Pons (tissue), 1 donor: Measurements from ENCODE around the gene INPP5B.
"Not testable (repeated sequence)": the region's sequence is repeated elsewhere in the genome, so short reads cannot be mapped to it uniquely, and the experiment has no call there.

Source experiments
- DNase-seq: peaks from one replicate; pipeline ENCODE4 v3.0.0-alpha.2; 2016; ENCODE audit warnings: low spot score

Gene INPP5B

DNA sequence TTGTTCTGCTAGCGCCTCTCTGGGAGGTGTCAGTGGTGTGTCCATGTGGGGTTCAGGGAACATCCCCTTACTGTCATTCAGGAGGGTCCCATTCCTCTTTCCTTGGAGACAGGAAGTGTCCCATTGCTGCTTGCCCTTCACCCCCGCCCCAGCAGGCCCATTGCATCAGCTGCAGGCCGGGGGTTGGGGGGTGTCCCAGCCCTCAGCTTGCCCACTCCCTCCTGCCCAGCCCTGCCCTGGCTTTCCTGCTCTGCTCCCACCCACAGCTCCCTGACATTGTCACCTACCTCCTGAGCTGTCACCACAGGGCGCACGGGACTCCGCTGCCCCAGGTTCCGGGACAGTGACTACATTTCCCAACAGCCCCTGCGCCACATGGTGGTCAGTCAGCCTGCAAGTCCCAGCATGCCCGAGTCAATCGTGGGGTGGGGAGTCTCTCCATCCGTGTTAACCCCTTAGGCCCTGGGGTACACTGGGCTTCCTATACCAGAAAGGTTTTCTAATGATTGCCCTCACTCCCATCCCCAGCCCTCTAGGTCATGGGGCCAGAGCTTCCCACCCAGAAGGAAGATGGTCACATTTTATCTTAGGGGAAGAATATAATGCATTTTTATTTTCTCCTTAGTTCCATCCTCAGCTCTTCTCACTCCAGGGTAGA is at the start of gene INPP5B:
Gene INPP5B, minus strand, starts transcription at position 351 of the 658 bp plus-strand sequence. CDS start 745 bp downstream, outside the sequence.
- peak; percentile 93 for DNase-seq

DNA sequence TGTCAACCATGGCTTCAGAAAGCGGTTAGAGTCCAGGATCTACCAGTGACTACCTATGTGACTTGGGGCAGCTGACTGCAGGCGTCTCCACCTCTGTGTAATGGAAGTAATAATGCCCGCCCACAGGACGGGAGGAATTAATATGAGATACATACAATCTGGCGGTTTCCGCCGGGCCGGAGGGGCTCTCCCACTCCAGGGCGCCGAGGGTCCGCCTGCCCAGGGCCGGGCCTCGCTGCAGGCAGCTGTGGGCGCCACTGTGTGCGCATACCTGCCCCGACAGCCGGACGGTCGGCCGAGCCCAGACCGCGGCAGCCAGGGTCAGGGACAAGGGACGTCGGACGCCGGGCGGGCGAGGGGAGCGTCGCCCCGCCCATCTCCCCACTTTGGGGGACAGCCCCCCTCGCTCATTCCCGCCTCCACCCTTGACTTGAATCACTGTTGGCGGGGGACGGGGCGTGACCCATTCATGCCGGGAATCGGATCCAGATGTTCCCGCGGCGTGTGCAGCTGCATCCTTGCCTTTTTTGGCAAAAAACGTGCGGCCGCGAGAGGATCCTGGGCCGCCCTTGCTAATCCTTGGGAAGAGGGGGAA is 49.0 kb upstream of the INPP5B start:
- no peak for DNase-seq

DNA sequence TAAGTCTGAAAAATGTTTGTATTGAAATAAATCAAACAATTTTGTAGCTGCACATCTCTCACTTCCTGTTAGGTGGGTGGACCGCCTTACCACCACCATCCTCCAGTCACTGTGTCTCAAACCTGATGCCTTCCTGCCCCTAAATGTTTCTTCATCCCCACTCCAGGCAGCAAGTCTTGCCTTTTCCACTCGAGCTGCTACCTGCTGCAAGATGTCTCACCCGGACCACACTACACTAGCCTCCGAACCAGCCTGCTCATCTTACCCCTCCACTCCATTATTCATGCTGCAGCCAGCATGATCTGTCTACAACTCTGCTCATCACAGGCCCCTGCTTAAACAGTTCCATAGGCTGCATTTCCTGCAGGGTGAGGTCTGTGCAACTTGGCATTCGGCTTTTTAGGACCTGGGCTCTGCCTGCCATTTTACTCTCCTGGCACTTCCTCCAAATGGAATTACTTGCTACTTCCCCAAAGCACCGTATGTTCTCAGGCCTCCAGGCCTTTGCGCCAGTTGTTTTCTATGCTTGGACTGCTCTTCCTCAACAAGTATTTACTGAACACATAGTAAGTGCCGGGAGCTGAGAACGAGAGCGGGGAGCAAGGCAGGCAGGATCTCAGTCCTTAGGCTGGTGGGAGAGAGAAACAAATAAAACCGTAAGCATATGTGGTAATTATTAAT is 48.2 kb upstream of the INPP5B start:
- DNase-seq, result no peak

DNA sequence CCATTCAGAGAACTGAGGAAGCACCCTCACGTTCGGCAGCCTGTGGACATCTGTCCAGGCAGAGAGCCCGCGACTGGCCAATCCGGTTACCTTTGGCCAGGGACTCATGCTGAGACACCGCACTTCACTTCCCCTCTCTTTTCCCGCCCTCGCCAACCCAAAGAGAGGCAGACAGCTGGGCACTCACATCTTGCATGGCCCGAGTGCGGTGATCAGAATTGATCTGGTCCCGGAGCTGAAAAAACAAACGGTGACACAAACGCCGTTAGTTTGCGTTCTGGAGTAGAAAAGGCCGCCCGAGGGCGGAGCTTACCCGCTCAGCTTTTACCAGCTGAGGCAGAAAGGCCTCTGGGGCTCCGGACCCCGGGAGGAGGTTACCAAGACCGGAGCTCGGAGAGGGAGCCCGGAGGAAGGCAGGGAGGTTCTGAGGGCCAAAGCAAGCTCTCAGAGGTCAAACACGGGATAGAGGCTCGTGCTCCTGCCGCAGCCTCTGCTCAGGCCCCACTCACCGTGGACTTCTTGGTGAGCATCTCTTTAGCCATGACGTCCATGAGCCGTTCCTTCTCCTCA is 42.6 kb upstream of the INPP5B start:
- no peak for DNase-seq

DNA sequence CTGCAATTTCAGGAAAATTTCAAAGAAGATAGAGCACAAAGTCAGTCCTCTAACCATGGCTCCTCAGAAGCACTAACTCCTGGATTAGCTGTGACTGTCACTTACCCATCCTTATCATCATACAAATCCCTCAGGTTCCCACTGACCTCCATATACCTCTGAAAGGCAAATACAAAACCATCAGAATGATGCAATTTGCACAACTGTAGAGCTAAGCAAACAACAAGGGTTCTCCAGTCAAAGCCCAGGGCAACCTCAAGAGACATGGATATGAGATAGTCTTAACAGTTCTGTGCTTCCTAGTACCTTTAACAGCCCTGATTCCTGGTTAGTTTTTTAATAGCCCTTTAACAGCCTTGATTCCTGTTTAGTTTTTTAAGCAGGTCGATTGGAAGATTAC is 40.8 kb upstream of the INPP5B start:
- no peak for DNase-seq

DNA sequence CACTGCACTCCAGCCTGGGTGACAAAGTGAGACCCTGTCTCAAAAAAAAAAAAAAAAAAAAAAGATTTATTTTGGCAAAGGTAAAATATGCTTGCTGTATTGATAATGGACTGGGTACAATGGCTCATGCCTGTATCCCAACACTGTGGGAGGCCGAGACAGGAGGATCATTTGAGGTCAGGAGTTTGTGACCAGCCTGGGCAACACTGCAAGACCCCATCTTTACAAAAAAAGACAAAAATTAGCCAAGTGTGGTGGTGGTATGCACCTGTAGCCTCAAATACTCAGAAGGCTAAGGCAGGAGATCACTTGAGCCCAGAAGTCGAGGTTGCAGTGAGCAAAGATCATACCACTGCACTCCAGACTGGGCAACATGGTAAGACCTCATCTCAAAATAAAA is 36.7 kb upstream of the INPP5B start:
- DNase-seq, result no peak

DNA sequence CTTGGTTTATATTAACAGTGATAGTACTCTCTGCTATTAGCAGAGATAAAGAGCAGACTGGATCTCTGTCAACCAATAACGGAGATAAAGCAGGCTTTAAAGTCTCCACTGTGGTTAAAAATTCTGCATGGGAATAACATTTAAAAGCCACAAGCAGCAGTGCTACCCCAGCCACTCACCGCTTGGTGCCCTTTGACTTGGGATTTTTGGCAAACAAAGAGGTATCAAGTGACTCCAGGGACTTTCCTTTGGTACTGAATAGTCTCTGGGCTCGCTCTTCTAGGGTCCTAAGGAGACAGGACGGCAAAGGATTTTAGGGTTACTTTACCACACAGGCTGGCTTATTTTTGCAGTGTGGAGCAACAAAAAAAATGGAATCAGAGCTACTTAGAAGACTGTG is 31.7 kb upstream of the INPP5B start:
- DNase-seq, result no peak

DNA sequence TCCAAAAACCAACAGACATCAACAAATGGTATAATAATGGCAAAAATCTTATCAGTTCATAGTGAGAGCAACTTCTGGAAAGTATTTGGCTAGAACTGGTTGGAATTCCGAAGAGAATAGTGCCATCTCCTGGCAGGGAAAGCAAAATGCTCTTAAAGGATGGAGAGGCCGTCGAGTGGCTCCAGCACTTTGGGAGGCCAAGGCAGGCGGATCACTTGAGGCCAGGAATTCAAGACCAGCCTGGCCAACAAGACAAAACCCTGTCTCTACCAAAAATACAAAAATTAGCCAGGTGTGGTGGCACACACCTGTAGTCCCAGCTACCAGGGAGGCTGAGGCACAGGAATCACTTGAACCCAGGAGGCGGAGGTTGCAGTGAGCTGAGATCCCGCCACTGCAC is 28.2 kb upstream of the INPP5B start:
- peak; percentile 56 for DNase-seq

DNA sequence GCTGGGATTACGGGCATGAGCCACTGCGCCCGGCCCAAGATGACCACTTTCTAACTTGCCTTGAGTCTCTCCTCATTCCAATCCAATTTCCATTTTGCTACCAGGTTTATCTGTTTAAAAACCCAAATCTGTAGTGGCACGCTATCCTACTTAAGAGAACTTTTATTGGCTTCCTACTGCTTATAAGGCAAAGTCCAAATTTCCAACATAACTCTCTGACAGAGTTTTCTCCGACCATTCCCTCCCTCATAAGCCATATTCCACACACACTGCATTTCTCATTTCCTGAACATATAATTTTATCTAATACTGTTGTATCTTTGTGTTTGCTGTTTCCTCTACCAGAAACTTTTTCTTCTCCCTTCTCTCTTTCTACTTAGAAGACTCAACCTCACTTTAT is 27.7 kb upstream of the INPP5B start:
- no peak for DNase-seq

DNA sequence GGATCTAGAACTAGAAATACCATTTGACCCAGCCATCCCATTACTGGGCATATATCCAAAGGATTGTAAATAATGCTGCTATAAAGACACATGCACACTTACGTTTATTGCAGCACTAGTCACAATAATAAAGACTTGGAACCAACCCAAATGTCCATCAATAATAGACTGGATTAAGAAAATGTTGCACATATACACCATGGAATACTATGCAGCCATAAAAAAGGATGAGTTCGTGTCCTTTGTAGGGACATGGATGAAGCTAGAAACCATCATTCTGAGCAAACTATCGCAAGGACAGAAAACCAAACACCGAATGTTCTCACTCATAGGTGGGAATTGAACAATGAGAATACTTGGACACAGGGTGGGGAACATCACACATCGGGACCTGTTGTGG is 26.8 kb upstream of the INPP5B start:
- not testable (repeated sequence) for DNase-seq

DNA sequence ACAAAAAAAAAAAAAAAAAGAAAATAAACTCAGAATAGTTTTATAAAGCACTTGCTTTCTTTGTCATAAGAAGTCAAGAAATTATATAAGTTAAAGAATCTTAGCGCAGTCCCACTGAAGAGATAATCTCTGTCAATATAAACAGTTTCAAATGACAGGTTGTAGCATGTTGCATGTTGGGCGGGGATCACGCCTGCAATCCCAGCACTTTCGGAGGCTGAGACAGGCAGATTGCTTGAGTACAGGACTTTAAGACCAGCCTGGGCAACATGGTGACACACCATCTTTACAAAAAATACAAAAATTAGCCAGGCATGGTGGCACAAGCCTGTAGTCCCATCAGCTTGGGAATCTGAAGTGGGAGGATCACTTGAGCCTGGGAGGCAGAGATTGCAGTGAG is 18.4 kb upstream of the INPP5B start:
- no peak for DNase-seq

DNA sequence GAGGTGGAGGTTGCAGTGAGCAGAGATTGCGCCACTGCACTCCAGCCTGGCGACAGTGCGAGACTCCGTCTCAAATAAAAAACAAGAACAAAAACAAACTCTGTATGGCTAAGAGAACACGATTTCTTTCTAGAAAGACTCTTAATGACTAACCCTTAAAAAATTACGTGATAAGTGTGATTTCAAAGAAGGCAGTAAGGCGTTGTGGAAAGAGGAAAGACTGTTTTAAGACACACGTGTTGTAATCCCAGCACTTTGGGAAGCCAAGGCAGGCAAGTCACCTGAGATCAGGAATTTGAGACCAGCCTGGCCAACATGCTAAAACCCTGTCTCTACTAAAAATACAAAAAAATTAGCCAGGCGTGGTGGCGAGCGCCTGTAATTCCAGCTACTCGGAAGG is 17.3 kb upstream of the INPP5B start:
- not testable (repeated sequence) for DNase-seq

DNA sequence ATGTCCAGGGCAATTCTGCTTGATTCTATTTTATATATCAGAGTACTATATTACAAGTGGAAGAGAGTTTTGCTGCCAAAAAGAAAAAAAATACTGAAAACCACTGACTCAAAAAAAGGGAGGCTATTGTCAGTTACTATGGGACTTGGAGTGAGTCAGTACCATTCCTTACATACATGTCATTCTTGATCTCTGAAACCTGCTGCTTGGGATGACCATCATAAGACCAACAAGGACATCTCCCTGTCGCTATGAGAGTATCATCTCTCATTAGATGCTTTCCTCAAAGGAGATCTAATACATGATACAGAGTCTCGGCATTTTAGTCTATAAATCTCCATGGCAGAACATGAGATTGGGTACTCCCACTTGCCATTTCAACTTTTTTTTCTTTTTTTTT is 11.8 kb upstream of the INPP5B start:
- no peak for DNase-seq

DNA sequence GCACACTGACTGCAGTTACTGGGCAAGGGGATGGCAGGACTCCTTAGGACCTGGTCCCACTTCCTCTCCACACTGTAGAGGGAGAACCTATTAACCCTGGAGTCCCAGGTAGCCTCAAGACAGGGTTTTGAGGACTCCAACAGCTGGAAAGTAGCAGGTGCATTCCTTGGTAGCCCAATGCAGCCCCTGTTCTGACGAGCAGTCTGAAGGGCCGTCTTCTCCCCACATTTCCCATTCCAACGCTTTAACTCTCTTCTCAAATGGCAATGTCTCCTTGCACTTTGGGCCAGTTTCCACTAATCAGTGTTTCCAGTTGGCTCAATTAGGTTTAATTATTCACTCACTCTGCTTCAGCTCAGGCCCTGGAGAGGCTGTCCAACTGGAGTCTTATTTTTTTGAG is 8.8 kb upstream of the INPP5B start:
- no peak for DNase-seq

DNA sequence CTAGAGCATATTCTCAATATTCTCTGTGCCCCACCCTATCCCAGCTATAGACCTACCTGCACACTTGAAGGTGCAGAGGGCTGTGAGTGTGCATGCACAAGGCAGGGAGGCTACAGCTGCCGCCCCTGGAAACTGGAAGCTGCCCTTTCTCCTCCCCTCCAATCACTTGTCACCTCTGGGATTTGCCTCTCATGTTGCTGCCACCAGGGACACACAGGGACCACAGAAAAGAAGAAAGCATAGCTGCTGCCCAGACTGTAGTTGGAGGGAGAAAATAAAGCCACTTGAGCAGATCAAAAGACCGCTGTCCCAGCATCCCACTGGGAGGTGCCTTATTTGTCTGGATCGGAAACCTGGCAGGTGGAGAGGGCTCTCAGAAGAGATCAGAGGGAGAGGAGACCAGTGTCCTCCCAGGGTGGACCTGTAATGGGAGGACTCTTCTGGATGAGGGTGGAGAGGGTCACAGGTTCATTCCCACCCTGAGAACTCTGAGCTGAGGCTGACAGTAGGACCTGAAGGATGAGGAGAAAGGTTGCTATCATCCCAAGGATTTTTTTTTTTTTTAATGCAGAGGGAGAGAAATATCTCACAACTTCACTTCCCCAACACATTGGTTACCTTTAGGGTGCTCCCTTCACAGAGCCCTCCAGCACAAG is 7.6 kb upstream of the INPP5B start:
- DNase-seq, result no peak

DNA sequence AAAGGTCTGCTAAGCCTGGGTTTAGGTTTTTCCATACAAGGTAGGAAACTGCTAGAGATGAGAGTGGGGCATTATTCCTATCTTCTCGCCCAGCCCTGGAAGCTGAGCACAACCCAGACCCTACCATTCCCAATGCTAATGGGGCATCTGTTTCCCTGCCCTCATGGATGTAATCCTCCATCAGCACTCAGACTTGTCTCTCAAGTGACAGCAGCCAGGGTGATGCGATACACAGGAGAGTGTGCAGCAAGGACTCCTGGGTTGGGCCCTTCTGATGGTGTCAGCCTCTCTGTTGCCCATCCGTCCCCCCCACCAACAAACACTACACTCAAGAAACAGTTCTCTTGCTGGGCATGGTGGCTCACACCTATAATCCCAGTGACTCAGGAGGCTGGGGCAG is 5.9 kb upstream of the INPP5B start:
- DNase-seq, result no peak

DNA sequence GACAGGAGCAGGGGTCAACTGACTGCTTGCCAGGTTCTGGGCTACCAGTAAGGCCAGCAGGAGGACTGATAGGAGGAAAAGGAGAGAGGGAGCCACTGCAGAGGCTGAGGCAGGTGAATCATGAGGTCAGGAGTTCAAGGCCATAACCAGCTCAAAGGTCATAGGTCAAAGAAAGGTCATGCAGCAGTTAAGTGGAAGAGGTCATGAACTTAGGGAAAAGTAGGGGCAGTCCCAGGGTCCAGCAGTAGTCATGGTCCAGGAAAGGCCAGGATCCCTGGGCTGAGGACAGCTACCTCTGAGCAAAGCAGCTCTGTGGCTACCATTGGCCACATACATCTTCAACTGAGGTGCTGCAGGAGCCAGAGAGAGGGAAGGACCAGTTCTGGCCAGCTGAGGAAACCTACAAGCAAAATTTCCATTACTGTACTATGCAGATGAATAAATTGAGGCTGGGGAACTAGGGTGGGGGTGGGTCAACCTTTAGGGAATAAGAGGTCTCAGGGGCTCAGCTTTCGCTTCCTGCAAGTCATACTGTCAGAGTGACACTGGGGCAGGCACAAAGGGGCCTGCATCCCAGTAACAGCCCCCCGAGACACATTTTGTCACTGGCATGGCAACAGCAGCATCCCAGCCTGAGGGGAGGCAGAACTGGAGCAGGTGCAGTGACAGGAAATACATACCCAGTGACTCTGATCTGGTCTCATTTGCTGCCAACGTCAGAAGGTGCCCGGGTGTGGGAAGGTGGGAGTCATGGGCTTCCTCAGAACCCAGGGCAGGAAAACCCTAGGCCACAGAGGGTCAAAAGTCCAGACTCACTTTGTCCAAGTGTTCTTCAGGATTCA is 5.2 kb upstream of the INPP5B start:
- no peak for DNase-seq

DNA sequence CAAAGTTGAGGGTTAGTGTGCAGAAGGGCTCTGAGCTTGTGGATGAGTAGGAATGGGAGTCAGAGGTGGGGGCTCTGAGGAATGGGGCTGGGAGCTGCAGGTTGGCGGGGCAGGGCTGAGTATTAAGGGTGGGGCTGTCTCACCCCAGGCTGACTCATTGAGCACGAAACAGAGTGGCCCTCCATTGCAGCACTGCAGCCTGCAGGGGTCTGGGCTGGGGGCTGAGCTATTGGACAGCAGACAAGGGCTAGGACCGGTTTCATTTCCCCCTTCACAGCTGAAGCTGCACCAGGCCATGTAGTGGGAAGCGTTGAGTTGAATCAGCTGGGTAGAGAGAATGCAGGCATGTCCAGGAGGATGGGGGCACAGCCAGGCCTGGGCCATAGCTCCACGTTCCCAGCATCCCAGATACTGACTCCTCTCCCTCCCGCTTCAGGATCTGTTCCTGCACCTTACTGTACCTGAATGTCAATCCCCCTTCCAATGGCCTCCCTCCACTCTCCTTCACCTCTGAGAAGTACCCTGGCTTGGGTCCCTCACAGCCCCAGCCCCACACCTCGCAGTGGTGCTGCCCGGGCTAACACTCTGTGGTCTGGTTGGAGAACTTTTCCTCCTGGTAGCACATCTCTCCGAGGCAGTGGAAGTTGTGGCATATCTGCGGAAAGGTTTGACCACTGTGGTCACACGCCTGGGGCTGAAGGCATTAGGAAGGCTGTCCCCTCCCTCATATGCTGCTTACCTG is 4.4 kb upstream of the INPP5B start:
- DNase-seq, result no peak

DNA sequence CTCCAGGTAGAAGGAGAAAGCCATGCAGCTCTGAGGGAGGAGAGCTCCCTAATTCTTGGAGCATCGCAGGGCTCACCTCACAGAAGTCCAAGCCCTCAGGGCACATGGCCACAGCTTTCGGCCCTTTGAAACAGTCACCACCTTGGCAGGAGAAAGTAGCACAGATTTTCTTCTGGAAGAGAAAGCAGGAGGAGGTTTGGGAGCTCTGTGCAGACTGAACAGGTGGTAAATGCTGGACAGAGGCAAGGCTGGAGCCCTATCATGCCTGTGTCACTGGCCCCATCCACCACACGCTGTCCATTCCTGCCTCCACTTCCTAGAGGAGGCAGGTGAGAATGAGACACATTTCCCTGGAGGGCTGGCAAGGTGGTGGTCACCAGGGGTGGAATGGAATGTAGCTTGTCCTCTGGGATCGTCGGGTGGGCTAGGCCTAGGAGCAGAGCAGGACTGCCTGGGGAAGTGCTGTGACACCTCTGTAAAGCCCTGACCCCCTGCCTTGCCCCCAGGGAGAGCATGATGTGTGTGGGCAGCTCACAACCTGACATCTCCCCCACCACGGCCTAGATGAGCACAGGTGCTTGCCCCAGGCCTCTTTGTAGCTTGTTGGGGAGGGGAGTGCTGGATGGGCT is 2.8 kb upstream of the INPP5B start:
- no peak for DNase-seq

DNA sequence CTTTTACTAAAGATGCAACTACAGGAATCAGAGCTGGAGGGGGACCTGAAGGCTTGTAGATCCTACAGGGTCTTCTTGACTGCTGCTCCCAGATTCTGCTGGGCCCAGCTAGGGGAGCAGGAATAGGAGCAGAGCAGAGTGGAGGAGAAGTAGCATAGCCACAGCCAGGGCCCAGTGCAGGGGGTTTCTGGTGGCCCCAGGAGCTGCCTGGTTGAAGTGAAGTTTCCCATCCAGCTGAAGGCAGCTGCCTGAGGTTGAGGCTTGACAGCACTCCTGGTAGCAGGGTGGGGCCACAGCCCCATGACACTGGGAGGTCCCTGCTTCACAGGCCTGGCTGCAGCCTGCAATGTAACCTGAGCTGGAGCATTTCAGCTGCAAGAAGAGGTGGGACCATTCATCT is 2.0 kb upstream of the INPP5B start:
- DNase-seq, result no peak

DNA sequence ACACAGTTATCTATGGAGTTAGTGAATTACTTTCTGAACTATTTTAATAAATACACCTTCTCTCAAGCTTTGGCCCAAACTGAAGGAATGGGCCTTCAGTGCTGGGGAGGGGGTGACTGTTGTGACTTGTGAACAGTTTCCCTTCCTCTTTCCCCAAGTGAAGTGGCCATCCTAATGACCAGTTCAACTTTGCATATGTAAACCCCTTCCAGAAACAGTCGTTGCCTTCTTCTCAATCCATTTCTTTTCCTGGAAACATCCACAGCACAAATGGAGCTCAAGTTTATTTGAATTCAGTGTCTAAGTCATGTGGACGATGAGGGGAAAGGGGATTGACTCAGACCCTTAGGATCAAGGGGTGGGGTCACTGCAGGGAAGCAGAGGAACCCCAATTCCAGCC is 1.3 kb upstream of the INPP5B start:
- DNase-seq, result no peak
